HepG2 (cell line): ENCODE measurements around the gene PNKD. TPM values are rescaled to one million over a fixed set of nuclear protein-coding genes. Genes with fewer than 3 reads are reported as not detected.
A peak's percentile ranks its signal among the peaks of the same experiment; 100 is the strongest.

Experiments
- ARID3A ChIP-seq: IDR thresholded peaks from 2 replicates; pipeline ENCODE4 v1.6.1; 2012; ENCODE audit warnings: low read depth, low read length, improper control_type of control experiment
- BORCS8-MEF2B ChIP-seq: sonication (generic); formaldehyde crosslinking; IDR thresholded peaks from 2 replicates; pipeline ENCODE4 v1.8.0; 2022; ENCODE audit warnings: mild to moderate bottlenecking, missing genetic modification reagents
- BRCA1 ChIP-seq: sonication (generic); formaldehyde crosslinking; IDR thresholded peaks from 2 replicates; pipeline ENCODE4 v1.4.0; 2020; ENCODE audit warnings: missing genetic modification reagents
- FOXA1 ChIP-seq, 2 experiments: fragments of 450-650 bp in 1 of 2; sonication (generic) in 1 of 2; formaldehyde crosslinking in 1 of 2; IDR thresholded peaks; 2 replicates each; pipeline versions ENCODE4 v1.4.0 to v1.6.1; 2016 to 2020; ENCODE audit warnings: missing genetic modification reagents in 1 of 2
- FOXP1 ChIP-seq, 2 experiments: fragments of 450-650 bp in 1 of 2; IDR thresholded peaks; 2 replicates each; pipeline ENCODE4 v1.6.1; 2017 to 2018; ENCODE audit warnings: antibody characterized with exemption in 1 of 2
- GATAD2A ChIP-seq: IDR thresholded peaks from 2 replicates; pipeline ENCODE4 v1.6.1; 2016
- HHEX ChIP-seq: IDR thresholded peaks from 2 replicates; pipeline ENCODE4 v1.6.1; 2016; ENCODE audit warnings: control low read depth
- NR2F2 ChIP-seq: IDR thresholded peaks from 2 replicates; pipeline ENCODE4 v1.6.1; 2012; ENCODE audit warnings: low read depth, inconsistent platforms, borderline replicate concordance
- PAX8 ChIP-seq: sonication (generic); formaldehyde crosslinking; IDR thresholded peaks from 2 replicates; pipeline ENCODE4 v1.8.0; 2022; ENCODE audit warnings: mild to moderate bottlenecking, missing genetic modification reagents, borderline replicate concordance
- RCOR2 ChIP-seq: IDR thresholded peaks from 2 replicates; pipeline ENCODE4 v1.6.1; 2016; ENCODE audit warnings: missing biosample characterization, missing genetic modification reagents
- SKIL ChIP-seq: sonication (generic); formaldehyde crosslinking; IDR thresholded peaks from 2 replicates; pipeline ENCODE4 v1.8.0; 2022; ENCODE audit warnings: missing genetic modification reagents, mild to moderate bottlenecking, moderate library complexity, borderline replicate concordance
- SMARCC2 ChIP-seq: fragments of 450-650 bp; IDR thresholded peaks from 2 replicates; pipeline ENCODE4 v1.6.1; 2017; ENCODE audit warnings: antibody characterized with exemption, mild to moderate bottlenecking
- SP5 ChIP-seq: IDR thresholded peaks from 2 replicates; pipeline ENCODE4 v1.6.1; 2016; ENCODE audit warnings: low read depth, borderline replicate concordance
- ZMYM3 ChIP-seq: sonication (generic); formaldehyde crosslinking; IDR thresholded peaks from 2 replicates; pipeline ENCODE4 v1.5.1; 2020; ENCODE audit warnings: mild to moderate bottlenecking, missing genetic modification reagents
- ZNF251 ChIP-seq: sonication (generic); formaldehyde crosslinking; IDR thresholded peaks from 2 replicates; pipeline ENCODE4 v1.9.0; 2021; ENCODE audit warnings: mild to moderate bottlenecking, missing genetic modification reagents
- ZNF281 ChIP-seq: sonication (generic); formaldehyde crosslinking; IDR thresholded peaks from 2 replicates; pipeline ENCODE4 v1.4.0; 2020; ENCODE audit warnings: missing genetic modification reagents, borderline replicate concordance
- ZNF3 ChIP-seq: IDR thresholded peaks from 2 replicates; pipeline ENCODE4 v1.7.0; 2017; ENCODE audit warnings: inconsistent platforms
- ZNF512 ChIP-seq: sonication (generic); formaldehyde crosslinking; IDR thresholded peaks from 2 replicates; pipeline ENCODE4 v1.4.0; 2020; ENCODE audit warnings: mild to moderate bottlenecking, missing genetic modification reagents
- ZNF574 ChIP-seq: sonication (generic); formaldehyde crosslinking; IDR thresholded peaks from 2 replicates; pipeline ENCODE4 v1.4.0; 2020; ENCODE audit warnings: missing genetic modification reagents
- ZNF749 ChIP-seq: sonication (generic); formaldehyde crosslinking; IDR thresholded peaks from 2 replicates; pipeline ENCODE4 v1.8.0; 2022; ENCODE audit warnings: mild to moderate bottlenecking, missing genetic modification reagents, moderate library complexity, borderline replicate concordance
- polyA plus RNA-seq, 8 experiments: library from polyadenylated mRNA; depleted of rRNA in 3 of 8; stranded (reverse) in 7 of 8; unstranded in 1 of 8; fragments of >200 nt; fragmentation: Illumina TruSeq in 4 of 8; extraction: Trizol in 4 of 8; gene quantifications; 2 replicates each; pipeline versions ENCODE4 v1.2.1 to v1.2.3, GENCODE V29; 2011 to 2016; ENCODE audit warnings: low read depth in 4 of 8, missing spikeins in 1 of 8, mixed read lengths in 1 of 8; ENCODE audit not compliant: insufficient read depth in 1 of 8
- total RNA-seq, 5 experiments: library from RNA; depleted of rRNA; stranded (reverse); fragments of >200 nt; fragmentation: Illumina TruSeq; extraction: Trizol; gene quantifications; 2 replicates each; pipeline ENCODE4 v1.2.3, GENCODE V29; 2016; ENCODE audit warnings: low read depth in 1 of 5

Gene PNKD
- total and polyA plus RNA-seq, 2 of the 13 experiments (the other 11 are each of a cell fraction or from before 2014, with no cell fraction given): 55.9 to 80.4 TPM

- no peak for TF ChIP-seq PAX8 (CRISPR knock-in tag)
- no peak for TF ChIP-seq ZNF749 (CRISPR knock-in tag)
- TF ChIP-seq ZNF251 (CRISPR knock-in tag): no peak
- 0 out of 2 replicates have a peak, but pooled peaks have one; percentile 29 for TF ChIP-seq ZMYM3 (CRISPR knock-in tag)
- TF ChIP-seq NR2F2: no peak
- no peak for TF ChIP-seq FOXA1 (IDR thresholded peaks at IDR 0.05)
- TF ChIP-seq FOXA1 (CRISPR knock-in tag; IDR thresholded peaks at IDR 0.05): no peak
- peak; percentile 54; the same call in 1 of the 2 replicates for TF ChIP-seq SP5
- no peak for TF ChIP-seq BRCA1 (CRISPR knock-in tag)
- TF ChIP-seq ZNF574 (CRISPR knock-in tag): no peak
- TF ChIP-seq HHEX (CRISPR knock-in tag): 0 out of 2 replicates have a peak, but pooled peaks have one; percentile 3
- TF ChIP-seq BORCS8-MEF2B: no peak
- 0 out of 2 replicates have a peak, but pooled peaks have one; percentile 11 for TF ChIP-seq FOXP1 (IDR thresholded peaks at IDR 0.05)
- no peak for TF ChIP-seq FOXP1 (CRISPR knock-in tag; IDR thresholded peaks at IDR 0.05)
- no peak for TF ChIP-seq ZNF512 (CRISPR knock-in tag)
- no peak for TF ChIP-seq ZNF3 (CRISPR knock-in tag)
- TF ChIP-seq SMARCC2: no peak
- TF ChIP-seq ARID3A: peak; percentile 92
- TF ChIP-seq SKIL (CRISPR knock-in tag): no peak
- TF ChIP-seq ZNF281 (CRISPR knock-in tag): no peak
- peak; percentile 31; the same call in 1 of the 2 replicates for TF ChIP-seq GATAD2A (CRISPR knock-in tag)
- peak; percentile 72; the same call in 1 of the 2 replicates for TF ChIP-seq RCOR2 (CRISPR knock-in tag)
Measured at GRCh38 chr2:218312267-218312756, 42.0 kb downstream of the PNKD start (continued).
